LNCaP clone FGC (cell line): ENCODE data around the gene CYP39A1.

Experiments used
- DNase-seq: peaks from one replicate; pipeline ENCODE4 v3.0.0-alpha.2; 2011; ENCODE audit warnings: low read depth
- H3K4me3 ChIP-seq: 2 replicates; pipeline ENCODE4 v1.5.1; 2011; ENCODE audit warnings: mild to moderate bottlenecking, low read depth, low read length, control low read depth
- CTCF ChIP-seq: IDR thresholded peaks from 2 replicates; pipeline ENCODE4 v1.5.1; 2012; ENCODE audit warnings: mild to moderate bottlenecking; ENCODE audit not compliant: control insufficient read depth, insufficient read depth; ENCODE audit errors: extremely low read depth

Gene CYP39A1

GRCh38 chr6:46581459-46582177, 71.0 kb downstream of the CYP39A1 start:
- TF ChIP-seq CTCF: no peak
- no peak for DNase-seq
- no peak overlapping the region for H3K4me3 ChIP-seq

- no peak for DNase-seq
- no peak for TF ChIP-seq CTCF
- H3K4me3 ChIP-seq: no peak overlapping the region
Measured at GRCh38 chr6:46575530-46575929, 77.1 kb downstream of the CYP39A1 start.

- no peak for TF ChIP-seq CTCF
- H3K4me3 ChIP-seq: no peak overlapping the region
Measured at GRCh38 chr6:46573140-46573539, 79.5 kb downstream of the CYP39A1 start.

GRCh38 chr6:46565531-46565930, 87.1 kb downstream of the CYP39A1 start:
- no peak for DNase-seq
- H3K4me3 ChIP-seq: no peak overlapping the region
- TF ChIP-seq CTCF: no peak

More at GRCh38 chr6:46573140-46573539, 79.5 kb downstream of the CYP39A1 start:
- no peak for DNase-seq

GRCh38 chr6:46563924-46564323, 88.7 kb downstream of the CYP39A1 start:
- TF ChIP-seq CTCF: no peak

GRCh38 chr6:46556053-46556452, 96.6 kb downstream of the CYP39A1 start:
- TF ChIP-seq CTCF: no peak
- no peak overlapping the region for H3K4me3 ChIP-seq

More at GRCh38 chr6:46563924-46564323, 88.7 kb downstream of the CYP39A1 start:
- no peak overlapping the region for H3K4me3 ChIP-seq
- no peak for DNase-seq

GRCh38 chr6:46555129-46555528, 97.5 kb downstream of the CYP39A1 start:
- no peak for TF ChIP-seq CTCF
- no peak for DNase-seq

More at GRCh38 chr6:46556053-46556452, 96.6 kb downstream of the CYP39A1 start:
- DNase-seq: no peak

More at GRCh38 chr6:46555129-46555528, 97.5 kb downstream of the CYP39A1 start:
- no peak overlapping the region for H3K4me3 ChIP-seq
